Endothelial cell (in vitro differentiated cells): Measurements from ENCODE around the gene NLK. TPM values are rescaled to one million over a fixed set of nuclear protein-coding genes. Genes with fewer than 3 reads are reported as not detected.

Experiments
- DNase-seq: peaks from one replicate; pipeline ENCODE4 v3.0.0; 2021; ENCODE audit warnings: low spot score
- H3K27ac Mint-ChIP-seq: one replicate; pipeline ENCODE4 v1.8.0; 2021; ENCODE audit warnings: mixed read lengths, inconsistent platforms; ENCODE audit not compliant: unreplicated experiment
- H3K27me3 Mint-ChIP-seq: one replicate; pipeline ENCODE4 v1.8.0; 2021; ENCODE audit warnings: mild to moderate bottlenecking, moderate library complexity, mixed read lengths, inconsistent platforms; ENCODE audit not compliant: unreplicated experiment
- H3K36me3 Mint-ChIP-seq: one replicate; pipeline ENCODE4 v1.8.0; 2021; ENCODE audit warnings: mild to moderate bottlenecking, low read depth, mixed read lengths, inconsistent platforms; ENCODE audit not compliant: unreplicated experiment
- H3K4me1 Mint-ChIP-seq: one replicate; pipeline ENCODE4 v1.8.0; 2021; ENCODE audit warnings: mild to moderate bottlenecking, mixed read lengths, inconsistent platforms; ENCODE audit not compliant: unreplicated experiment
- H3K4me3 Mint-ChIP-seq: one replicate; pipeline ENCODE4 v1.8.0; 2021; ENCODE audit warnings: mild to moderate bottlenecking, mixed read lengths, inconsistent platforms; ENCODE audit not compliant: unreplicated experiment
- H3K9me3 Mint-ChIP-seq: one replicate; pipeline ENCODE4 v1.8.0; 2021; ENCODE audit warnings: mixed read lengths, inconsistent platforms; ENCODE audit not compliant: unreplicated experiment
- CTCF ChIP-seq: fragments of 200-600 bp; sonication (generic); IDR thresholded peaks from one replicate; pipeline ENCODE4 v1.5.0; 2021; ENCODE audit warnings: antibody characterized with exemption; ENCODE audit not compliant: unreplicated experiment
- total RNA-seq: library from RNA; stranded (reverse); fragmentation: NEBNext Ultra II Directional; extraction: Animal tissue kit (Norgen Biotek cat#: 25700); gene quantifications from one replicate; pipeline ENCODE4 v1.2.1, GENCODE V29; 2021; ENCODE audit not compliant: unreplicated experiment

The NLK gene
- total RNA-seq, 1 donor from 2014 or later = 53.7 TPM

GRCh38 chr17:28100936-28101335 is 58.5 kb downstream of the NLK start:
- H3K27me3 Mint-ChIP-seq = no peaks in the 10 kb centered on the region
- peaks cover 7% of the 10 kb centered on the region for H3K4me1 Mint-ChIP-seq
- no peak overlapping the region for H3K27ac Mint-ChIP-seq
- no peak for DNase-seq
- no peak for TF ChIP-seq CTCF
- H3K9me3 Mint-ChIP-seq = no peaks in the 10 kb centered on the region
- no peaks in the 10 kb centered on the region for H3K36me3 Mint-ChIP-seq
- no peak overlapping the region for H3K4me3 Mint-ChIP-seq

- Mint-ChIP-seq H3K9me3 (no peaks in the 10 kb centered on the region), H3K4me3 (no peak overlapping the region), H3K36me3 (no peaks in the 10 kb centered on the region), H3K4me1 (peaks cover 4% of the 10 kb centered on the region), H3K27me3 (no peaks in the 10 kb centered on the region), H3K27ac (no peak overlapping the region)
- no peak for DNase-seq
- no peak for TF ChIP-seq CTCF
Observed at GRCh38 chr17:28101919-28102318, 59.4 kb downstream of the NLK start.

DNA sequence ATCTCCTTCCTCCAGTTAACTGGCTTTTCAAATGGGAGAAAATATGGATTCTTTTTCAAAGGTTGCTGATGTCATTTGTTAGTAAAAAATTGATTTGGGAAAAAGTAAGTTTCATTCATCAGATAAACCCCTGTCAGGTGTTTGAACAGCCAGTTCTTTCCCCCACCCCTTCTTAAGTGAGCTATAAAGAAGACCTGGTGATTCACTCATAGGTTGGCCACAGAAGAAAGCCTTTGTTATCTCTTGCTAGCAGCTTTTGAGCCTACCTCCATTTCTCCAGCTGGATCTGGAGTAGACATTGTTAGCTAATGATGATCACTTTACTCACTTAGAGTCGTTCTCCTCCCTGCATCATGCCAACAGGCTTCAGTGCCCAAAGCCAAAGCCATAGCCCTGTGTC is 63.0 kb downstream of the NLK start:
- Mint-ChIP-seq H3K27me3 (peaks cover under 1% of the 10 kb centered on the region), H3K27ac (no peak overlapping the region), H3K9me3 (no peaks in the 10 kb centered on the region), H3K4me3 (no peak overlapping the region), H3K4me1 (peaks cover 4% of the 10 kb centered on the region), H3K36me3 (peaks cover 7% of the 10 kb centered on the region)
- DNase-seq = no peak
- TF ChIP-seq CTCF = no peak

DNA sequence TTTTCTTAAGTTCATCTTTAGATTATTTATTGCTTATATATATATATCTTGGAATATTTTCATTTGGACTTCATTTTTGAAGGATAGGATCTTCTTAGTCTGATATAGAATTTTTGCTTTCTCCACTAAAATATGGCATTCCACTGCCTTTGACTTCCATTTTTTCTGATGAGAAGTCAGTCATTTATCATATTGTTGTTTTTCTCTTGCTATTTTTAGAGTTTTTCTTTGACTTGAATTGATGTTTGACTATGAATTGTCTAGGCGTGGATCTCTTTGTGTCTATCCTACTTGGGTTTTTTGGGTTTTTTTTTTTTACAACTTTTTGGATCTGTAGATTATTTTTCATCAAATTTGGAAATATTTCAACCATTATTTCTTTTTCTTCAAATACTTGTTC is 67.7 kb downstream of the NLK start:
- H3K9me3 Mint-ChIP-seq = no peaks in the 10 kb centered on the region
- DNase-seq = no peak
- TF ChIP-seq CTCF = no peak
- peaks cover 35% of the 10 kb centered on the region for H3K4me1 Mint-ChIP-seq
- no peak overlapping the region for H3K27ac Mint-ChIP-seq
- peaks cover 7% of the 10 kb centered on the region for H3K36me3 Mint-ChIP-seq
- peaks cover 2% of the 10 kb centered on the region for H3K27me3 Mint-ChIP-seq
- H3K4me3 Mint-ChIP-seq = no peak overlapping the region

- Mint-ChIP-seq H3K36me3 (peaks cover 7% of the 10 kb centered on the region), H3K9me3 (no peaks in the 10 kb centered on the region), H3K4me3 (no peak overlapping the region), H3K4me1 (peaks cover 39% of the 10 kb centered on the region), H3K27me3 (peaks cover 2% of the 10 kb centered on the region), H3K27ac (no peak overlapping the region)
- DNase-seq = no peak
- TF ChIP-seq CTCF = no peak
Observed at GRCh38 chr17:28112181-28112580, 69.7 kb downstream of the NLK start.
